Stimulated activated CD4-positive, alpha-beta T cell treated with anti-CD3 and anti-CD28 coated beads, Interleukin-2, amount 100 ng/mL, for 48 hours (primary cell): Measurements from ENCODE around the gene ZSWIM7.
"Not testable (repeated sequence)": the region's sequence is repeated elsewhere in the genome, so short reads cannot be mapped to it uniquely, and the experiment has no call there.

ENCODE experiments used
- DNase-seq, 2 donors: peaks; one replicate each; pipeline ENCODE4 v3.0.0-alpha.2; 2020

ZSWIM7 gene

DNA sequence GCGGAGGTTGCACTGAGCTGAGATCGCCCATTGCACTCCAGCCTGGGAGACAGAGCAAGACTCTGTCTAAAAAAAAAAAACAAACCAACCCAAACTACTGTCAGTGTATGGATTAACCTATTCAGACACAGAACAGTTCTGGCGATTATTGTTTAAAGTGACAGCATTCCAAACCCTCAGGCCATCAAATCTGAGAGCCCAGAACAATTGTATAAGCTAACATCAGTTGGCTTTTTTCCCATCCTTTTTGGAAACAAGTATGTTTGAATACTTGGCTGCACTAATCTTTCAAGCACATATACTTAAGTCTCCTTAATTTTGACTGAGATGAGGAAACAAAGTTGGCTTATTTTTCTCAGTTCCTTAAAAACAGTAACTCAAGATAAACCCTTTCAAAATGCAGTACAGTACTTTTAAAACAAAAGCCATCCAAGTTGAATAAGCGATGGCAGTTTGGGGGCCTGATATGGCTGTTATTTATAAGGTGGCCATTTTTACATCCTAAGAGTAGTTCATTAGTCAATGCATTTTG, 1.4 kb downstream of the ZSWIM7 start:
- DNase-seq = no peak

GRCh38 chr17:15996322-15996721, 3.2 kb downstream of the ZSWIM7 start:
- no peak for DNase-seq

GRCh38 chr17:15981646-15982580, 17.6 kb downstream of the ZSWIM7 start:
- no peak for DNase-seq

DNA sequence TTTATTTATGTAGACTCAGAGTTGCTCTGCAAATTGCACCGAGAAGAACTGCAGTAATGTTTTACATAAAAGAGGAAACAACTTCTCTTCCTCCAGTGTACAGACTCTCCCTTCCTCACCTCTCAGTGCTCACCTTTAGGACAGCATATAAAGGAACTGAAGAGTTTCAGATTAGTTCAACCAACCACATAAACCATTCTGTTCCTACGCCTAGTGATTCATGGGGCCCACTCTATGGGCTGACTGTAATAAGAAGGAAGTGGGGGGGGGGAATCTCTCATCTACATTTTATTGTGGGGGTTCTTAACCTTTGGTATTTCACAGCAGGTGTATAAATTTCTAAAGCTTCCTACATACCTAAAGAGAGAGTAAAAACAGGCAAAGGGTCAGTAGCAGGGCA, 18.3 kb downstream of the ZSWIM7 start:
- no peak for DNase-seq

DNA sequence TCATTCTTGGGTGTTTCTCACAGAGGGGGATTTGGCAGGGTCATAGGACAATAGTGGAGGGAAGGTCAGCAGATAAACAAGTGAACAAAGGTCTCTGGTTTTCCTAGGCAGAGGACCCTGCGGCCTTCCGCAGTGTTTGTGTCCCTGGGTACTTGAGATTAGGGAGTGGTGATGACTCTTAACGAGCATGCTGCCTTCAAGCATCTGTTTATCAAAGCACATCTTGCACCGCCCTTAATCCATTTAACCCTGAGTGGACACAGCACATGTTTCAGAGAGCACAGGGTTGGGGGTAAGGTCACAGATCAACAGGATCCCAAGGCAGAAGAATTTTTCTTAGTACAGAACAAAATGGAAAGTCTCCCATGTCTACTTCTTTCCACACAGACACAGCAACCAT, 20.5 kb downstream of the ZSWIM7 start:
- not testable (repeated sequence) for DNase-seq

GRCh38 chr17:15978606-15979005, 20.9 kb downstream of the ZSWIM7 start:
- DNase-seq = no peak

DNA sequence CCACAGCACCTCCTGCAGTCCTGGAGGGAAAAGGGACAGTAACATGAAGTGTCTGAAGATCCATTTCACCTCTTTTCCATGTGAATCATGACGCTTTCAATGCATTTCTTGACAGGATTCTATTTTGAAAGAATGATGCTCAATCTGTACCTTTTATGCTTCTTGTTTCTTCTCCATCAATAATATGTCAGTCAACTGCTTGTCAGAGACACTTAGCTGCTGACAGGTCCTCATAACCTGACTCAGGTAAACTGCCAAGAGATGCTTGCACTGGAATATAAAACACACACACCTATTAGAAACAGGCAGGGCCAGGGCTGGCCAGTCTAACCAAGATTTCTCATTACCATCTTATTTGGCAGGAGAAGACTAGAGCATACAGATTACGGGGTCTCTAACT, 21.6 kb downstream of the ZSWIM7 start:
- DNase-seq = no peak

- DNase-seq = no peak
Measured at GRCh38 chr17:15973834-15974233, 25.7 kb downstream of the ZSWIM7 start.

DNA sequence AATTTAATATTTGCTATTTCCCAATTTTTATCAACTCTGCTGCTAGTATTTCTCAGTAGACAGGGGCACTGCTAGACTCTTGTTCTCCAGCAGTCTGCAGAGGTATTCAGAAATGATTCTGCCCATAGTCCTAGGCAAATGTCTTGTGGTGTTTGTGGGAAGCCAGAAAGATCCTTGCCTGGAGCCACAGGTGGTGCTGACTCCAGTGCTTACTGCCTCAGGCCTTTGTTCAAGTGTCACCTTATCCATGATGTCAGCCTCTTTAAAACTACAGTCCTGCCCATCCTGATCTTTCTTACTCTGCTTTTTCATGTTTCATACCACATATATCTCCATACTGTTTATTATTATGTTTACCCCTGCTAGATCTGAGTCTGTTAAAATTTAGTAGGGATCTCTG, 26.5 kb downstream of the ZSWIM7 start:
- DNase-seq = no peak

DNA sequence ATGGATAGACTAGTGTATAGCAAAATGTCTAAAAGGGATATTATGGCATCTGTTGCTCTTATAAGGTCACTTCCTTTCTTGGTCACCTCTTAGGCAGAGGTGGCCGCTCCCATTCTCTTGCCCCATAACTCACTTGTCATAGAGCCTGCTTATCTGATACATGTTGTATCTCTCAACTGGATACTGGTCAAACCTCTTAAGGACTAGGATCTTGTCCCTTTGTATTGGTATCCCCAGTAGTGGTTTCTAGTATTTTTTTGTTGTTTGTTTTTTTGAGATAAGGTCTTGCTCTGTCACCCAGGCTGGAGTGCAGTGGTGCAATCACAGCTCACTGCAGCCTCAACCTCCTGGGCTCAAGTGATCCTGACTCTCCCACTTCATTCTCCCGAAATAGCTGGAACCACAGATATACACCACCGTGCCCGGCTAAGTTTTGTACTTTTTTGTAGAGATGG, 27.0 kb downstream of the ZSWIM7 start:
- DNase-seq = no peak

GRCh38 chr17:15971882-15972281, 27.6 kb downstream of the ZSWIM7 start:
- DNase-seq = no peak

DNA sequence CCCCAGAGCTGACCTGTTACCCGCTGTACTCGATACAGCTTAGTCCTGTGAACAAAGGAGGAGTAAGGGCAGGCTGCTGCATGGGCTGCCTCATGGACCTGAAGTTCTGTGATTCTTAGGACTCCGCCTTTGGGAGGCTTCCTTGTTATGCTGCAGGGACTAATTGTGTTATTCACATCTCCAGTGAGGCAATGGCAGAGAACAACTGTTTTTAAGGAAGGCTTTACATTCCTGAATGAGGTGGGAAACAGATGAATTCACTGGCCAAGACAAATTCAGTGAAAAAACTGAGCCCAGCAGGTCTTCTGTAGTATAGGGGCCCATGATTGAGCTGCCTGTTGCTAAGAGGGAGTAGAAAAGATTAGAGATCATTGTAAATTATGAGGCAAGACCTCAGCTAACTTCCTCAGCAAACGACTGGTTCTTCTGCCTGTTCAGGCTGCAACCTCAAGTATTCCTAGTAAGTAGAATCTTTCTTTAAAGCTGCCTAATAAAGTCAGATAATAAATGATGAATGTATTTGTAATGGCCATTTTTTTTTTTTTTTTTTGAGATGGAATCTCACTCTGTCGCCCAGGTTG, 28.3 kb downstream of the ZSWIM7 start:
- DNase-seq = no peak

GRCh38 chr17:15970500-15970899, 29.0 kb downstream of the ZSWIM7 start:
- DNase-seq = no peak

DNA sequence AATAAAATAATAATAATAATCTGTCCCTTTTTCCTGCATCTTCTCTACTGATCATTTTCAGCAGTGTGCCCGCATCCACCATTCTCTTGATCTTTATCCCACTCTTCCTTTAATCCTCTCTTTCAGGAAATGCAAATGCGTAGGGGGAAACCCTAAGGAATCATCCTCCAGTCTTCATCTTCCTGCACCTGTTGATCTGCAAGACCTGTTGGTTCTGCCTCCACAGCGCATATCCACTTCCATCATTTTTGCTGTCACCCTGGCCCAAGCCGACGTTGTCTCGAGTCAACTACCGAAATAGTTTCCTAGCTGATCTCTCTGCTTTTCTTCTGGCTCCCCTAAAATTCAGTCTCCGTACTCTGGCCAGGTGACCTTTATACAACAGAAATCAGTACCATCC, 30.0 kb downstream of the ZSWIM7 start:
- no peak for DNase-seq

- no peak for DNase-seq
Measured at GRCh38 chr17:15967706-15968399, 31.7 kb downstream of the ZSWIM7 start.

- DNase-seq = no peak
Measured at GRCh38 chr17:15966879-15967248, 32.6 kb downstream of the ZSWIM7 start.

GRCh38 chr17:15966183-15966878, 33.2 kb downstream of the ZSWIM7 start:
- no peak for DNase-seq

DNA sequence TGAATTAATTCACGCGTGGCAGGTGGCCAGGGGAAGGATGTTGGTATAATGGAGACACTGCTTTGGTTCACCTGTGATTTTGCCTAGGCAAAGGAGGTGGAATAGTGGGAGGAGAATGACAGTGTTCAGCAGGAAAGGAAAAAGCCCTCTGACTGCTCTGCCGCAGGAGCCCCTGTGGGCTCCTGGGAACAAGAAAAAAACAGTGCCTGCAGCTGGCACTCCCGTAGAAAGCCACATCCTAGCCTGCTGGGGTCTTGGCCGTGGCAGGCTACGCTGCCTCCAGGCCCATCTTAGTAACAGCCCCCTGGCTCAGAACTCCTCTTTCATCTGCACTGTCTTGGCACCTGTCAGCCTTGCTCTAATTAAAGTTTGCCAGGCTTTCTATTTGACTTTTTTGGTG, 34.0 kb downstream of the ZSWIM7 start:
- DNase-seq = no peak

- no peak for DNase-seq
Measured at GRCh38 chr17:15963670-15964110, 35.8 kb downstream of the ZSWIM7 start.

- no peak for DNase-seq
Measured at GRCh38 chr17:15958484-15958854, 41.0 kb downstream of the ZSWIM7 start.

- DNase-seq = no peak
Measured at GRCh38 chr17:15957608-15958307, 41.7 kb downstream of the ZSWIM7 start.

DNA sequence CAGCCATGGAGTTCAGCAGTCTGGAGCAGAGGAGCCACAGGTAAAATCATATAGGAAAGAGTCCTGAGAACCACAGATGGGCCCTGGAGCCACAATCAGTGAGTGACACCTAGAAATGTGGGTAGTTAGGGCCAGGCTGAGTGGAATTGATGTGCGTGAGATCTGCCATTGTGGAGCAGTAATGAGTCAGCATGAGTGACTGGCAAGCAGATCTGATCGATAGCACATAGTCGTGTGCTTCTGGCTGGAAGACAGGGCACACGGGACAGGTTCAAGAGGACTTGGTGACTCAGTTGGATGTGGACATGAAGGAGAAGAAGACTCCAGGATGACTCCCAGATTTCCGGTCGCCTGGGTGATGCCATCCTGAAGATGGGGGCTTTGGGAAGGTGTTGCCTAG, 42.3 kb downstream of the ZSWIM7 start:
- peak in 1 of 2 donors; percentile 27 for DNase-seq
